Thyroid gland (tissue), 4 donors: ENCODE results near the gene TRIM27. TPM values are rescaled to one million over a fixed set of nuclear protein-coding genes. Genes with fewer than 3 reads are reported as not detected.
A peak's percentile ranks its signal among the peaks of the same experiment; 100 is the strongest.

ENCODE experiments used
- DNase-seq, 2 donors: peaks; one replicate each; pipeline ENCODE4 v3.0.0-alpha.2; 2019
- H3K27ac ChIP-seq, 3 donors: fragments of 200-600 bp; sonication (generic); 1 replicate in 2 of 3; 2 replicates in 1 of 3; pipeline ENCODE4 v1.5.1; 2016 to 2019; ENCODE audit warnings: mild to moderate bottlenecking in 1 of 3, moderate library complexity in 1 of 3
- H3K27me3 ChIP-seq: fragments of 200-600 bp; sonication (generic); one replicate; pipeline ENCODE4 v1.5.1; 2019
- H3K36me3 ChIP-seq, 2 donors: fragments of 200-600 bp; sonication (generic); one replicate each; pipeline ENCODE4 v1.5.1; 2016 to 2019
- H3K4me1 ChIP-seq, 2 donors: fragments of 200-600 bp; sonication (generic); one replicate each; pipeline ENCODE4 v1.5.1; 2017 to 2019
- H3K4me3 ChIP-seq, 3 donors: fragments of 200-600 bp; sonication (generic); replicated peaks in 1 of 3; 1 replicate in 2 of 3; 2 replicates in 1 of 3; pipeline ENCODE4 v1.5.1; 2016; ENCODE audit warnings: mild to moderate bottlenecking in 1 of 3
- H3K9me3 ChIP-seq: fragments of 200-600 bp; sonication (generic); one replicate; pipeline ENCODE4 v1.5.1; 2017
- POLR2A ChIP-seq, 2 donors: fragments of 450-650 bp; IDR thresholded peaks; one replicate each; pipeline ENCODE4 v1.6.1; 2017; ENCODE audit warnings: antibody characterized with exemption in 2 of 2, mild to moderate bottlenecking in 2 of 2, moderate library complexity in 1 of 2
- WGBS, 2 donors: methylation state at CpG; one replicate each; pipeline ENCODE4 v1.1.5; 2017; 5-methylcytosine and 5-hydroxymethylcytosine counted together
- intact Hi-C: fragments of 100-400 bp; cut with DNase I; formaldehyde crosslinking; loops from one replicate; pipeline ENCODE4 v1.15.1; 2023
- total RNA-seq, 4 donors: library from RNA; depleted of rRNA; stranded (reverse); fragments of >200 nt; gene quantifications; one replicate each; pipeline ENCODE4 v1.2.3, GENCODE V29; 2016
- TF ChIP-seq, protein P1 (sequence below), 6 experiments: fragments of 200-600 bp in 3 of 6; fragments of 450-650 bp in 3 of 6; sonication (generic) in 3 of 6; IDR thresholded peaks; one replicate each; pipeline ENCODE4 v1.5.1; 2016 to 2019; ENCODE audit warnings: antibody characterized with exemption in 6 of 6, mild to moderate bottlenecking in 2 of 6, inconsistent platforms in 1 of 6, moderate library complexity in 1 of 6

TRIM27 gene
- total RNA-seq, 4 donors from 2014 or later, result 57.1 to 73.2 (median 66.7) TPM

- intact Hi-C loops, result no loop called here
- no peaks in the 10 kb centered on the region for H3K27me3 ChIP-seq
- H3K36me3 ChIP-seq, result no peaks in the 10 kb centered on the region
- H3K4me1 ChIP-seq, result peaks cover 5 to 10% of the 10 kb centered on the region in 2 donors
- peak overlapping the region; percentile 44 to 79 (median 66) for H3K4me3 ChIP-seq
- H3K27ac ChIP-seq, result peak overlapping the region in 2 of 3 donors; percentile 69 to 81
- no peak for DNase-seq
- H3K9me3 ChIP-seq, result no peaks in the 10 kb centered on the region
- WGBS, 2 donors, result 37 to 46% methylated on average over 22 to 25 of the region's 25 CpGs
- TF ChIP-seq, protein P1, sequence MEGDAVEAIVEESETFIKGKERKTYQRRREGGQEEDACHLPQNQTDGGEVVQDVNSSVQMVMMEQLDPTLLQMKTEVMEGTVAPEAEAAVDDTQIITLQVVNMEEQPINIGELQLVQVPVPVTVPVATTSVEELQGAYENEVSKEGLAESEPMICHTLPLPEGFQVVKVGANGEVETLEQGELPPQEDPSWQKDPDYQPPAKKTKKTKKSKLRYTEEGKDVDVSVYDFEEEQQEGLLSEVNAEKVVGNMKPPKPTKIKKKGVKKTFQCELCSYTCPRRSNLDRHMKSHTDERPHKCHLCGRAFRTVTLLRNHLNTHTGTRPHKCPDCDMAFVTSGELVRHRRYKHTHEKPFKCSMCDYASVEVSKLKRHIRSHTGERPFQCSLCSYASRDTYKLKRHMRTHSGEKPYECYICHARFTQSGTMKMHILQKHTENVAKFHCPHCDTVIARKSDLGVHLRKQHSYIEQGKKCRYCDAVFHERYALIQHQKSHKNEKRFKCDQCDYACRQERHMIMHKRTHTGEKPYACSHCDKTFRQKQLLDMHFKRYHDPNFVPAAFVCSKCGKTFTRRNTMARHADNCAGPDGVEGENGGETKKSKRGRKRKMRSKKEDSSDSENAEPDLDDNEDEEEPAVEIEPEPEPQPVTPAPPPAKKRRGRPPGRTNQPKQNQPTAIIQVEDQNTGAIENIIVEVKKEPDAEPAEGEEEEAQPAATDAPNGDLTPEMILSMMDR (IDR thresholded peaks at IDR 0.05), result peak in 1 of 6 experiments; percentile 4
- TF ChIP-seq POLR2A (IDR thresholded peaks at IDR 0.05), result no peak
These were observed 59.4 kb downstream of the TRIM27 start for GRCh38 chr6:28864326-28864923.

GRCh38 chr6:28863604-28864325, 60.0 kb downstream of the TRIM27 start:
- 0 to 2% methylated on average over 36 to 47 of the region's 47 CpGs for WGBS, 2 donors
- Histone ChIP-seq H3K4me1 (peaks cover 5 to 10% of the 10 kb centered on the region in 2 donors), H3K36me3 (no peaks in the 10 kb centered on the region), H3K9me3 (no peaks in the 10 kb centered on the region), H3K4me3 (peak overlapping the region; percentile 44 to 79 (median 66)), H3K27me3 (no peaks in the 10 kb centered on the region), H3K27ac (peak overlapping the region; percentile 3 to 81 (median 69))
- TF ChIP-seq POLR2A (IDR thresholded peaks at IDR 0.05), result no peak
- TF ChIP-seq, protein P1 (IDR thresholded peaks at IDR 0.05), result no peak
- intact Hi-C loops, result no loop called here
- peak; percentile 76 for DNase-seq

- H3K36me3 ChIP-seq, result no peaks in the 10 kb centered on the region
- intact Hi-C loops, result no loop called here
- no peak overlapping the region for H3K4me3 ChIP-seq
- H3K27ac ChIP-seq, result no peak overlapping the region
- TF ChIP-seq, protein P1 (IDR thresholded peaks at IDR 0.05), result no peak
- no peak for TF ChIP-seq POLR2A (IDR thresholded peaks at IDR 0.05)
- no peaks in the 10 kb centered on the region for H3K9me3 ChIP-seq
- H3K4me1 ChIP-seq, result peaks cover 5 to 8% of the 10 kb centered on the region in 2 donors
- WGBS, 2 donors, result 76 to 77% methylated on average over 10 of the region's 10 CpGs
- DNase-seq, result no peak
- no peaks in the 10 kb centered on the region for H3K27me3 ChIP-seq
These were observed 61.7 kb downstream of the TRIM27 start for GRCh38 chr6:28862077-28862476.

- WGBS, 2 donors, result 86 to 90% methylated on average over 9 to 20 of the region's 22 CpGs
- Histone ChIP-seq H3K27ac (no peak overlapping the region), H3K4me3 (no peak overlapping the region), H3K27me3 (no peaks in the 10 kb centered on the region), H3K36me3 (no peaks in the 10 kb centered on the region), H3K9me3 (no peaks in the 10 kb centered on the region), H3K4me1 (peaks cover 5 to 6% of the 10 kb centered on the region in 2 donors)
- TF ChIP-seq, protein P1 (IDR thresholded peaks at IDR 0.05), result no peak
- TF ChIP-seq POLR2A (IDR thresholded peaks at IDR 0.05), result no peak
- intact Hi-C loops, result no loop called here
- DNase-seq, result no peak
These were observed 62.4 kb downstream of the TRIM27 start for GRCh38 chr6:28861339-28861738.

DNA sequence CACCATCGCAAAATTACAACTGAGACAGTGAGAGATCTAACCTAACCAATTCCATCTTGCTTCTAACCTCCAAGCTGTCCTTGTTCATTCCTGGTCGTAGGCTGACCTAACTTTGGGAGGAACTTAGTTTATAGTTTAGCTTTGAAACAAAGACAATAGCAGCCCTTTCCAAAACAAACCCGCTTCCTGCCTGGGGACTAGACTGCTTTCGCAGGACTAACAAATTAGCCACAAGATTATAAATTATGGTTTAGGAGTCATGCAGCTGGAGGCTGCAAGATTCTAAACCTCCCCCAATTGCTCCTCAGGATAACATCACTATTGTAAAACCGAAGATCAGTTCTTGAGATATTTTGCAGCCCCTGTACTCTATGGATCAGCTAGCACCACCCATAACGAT, 63.2 kb downstream of the TRIM27 start:
- Histone ChIP-seq H3K36me3 (no peaks in the 10 kb centered on the region), H3K4me1 (peaks cover 5 to 6% of the 10 kb centered on the region in 2 donors), H3K27ac (no peak overlapping the region), H3K9me3 (no peaks in the 10 kb centered on the region), H3K4me3 (no peak overlapping the region), H3K27me3 (no peaks in the 10 kb centered on the region)
- intact Hi-C loops, result no loop called here
- no peak for DNase-seq
- TF ChIP-seq, protein P1 (IDR thresholded peaks at IDR 0.05), result no peak
- TF ChIP-seq POLR2A (IDR thresholded peaks at IDR 0.05), result no peak
- 71 to 72% methylated on average over 6 of the region's 6 CpGs for WGBS, 2 donors
